Fibroblast of lung (primary cell): ENCODE data around the gene CHMP2A.

ENCODE experiments used
- CTCF ChIP-seq, 2 donors: IDR thresholded peaks in 1 of 2; conservative IDR thresholded peaks in 1 of 2; 1 replicate in 1 of 2; 2 replicates in 1 of 2; pipeline ENCODE4 v1.5.1; 2011 to 2012; ENCODE audit warnings: low read length in 2 of 2, control low read depth in 1 of 2, inconsistent platforms in 1 of 2, low read depth in 1 of 2, mild to moderate bottlenecking in 1 of 2
- EZH2 ChIP-seq: IDR thresholded peaks from 2 replicates; pipeline ENCODE4 v1.5.1; 2012; ENCODE audit warnings: low read length, control low read depth, mild to moderate bottlenecking; ENCODE audit errors: missing control alignments

DNA sequence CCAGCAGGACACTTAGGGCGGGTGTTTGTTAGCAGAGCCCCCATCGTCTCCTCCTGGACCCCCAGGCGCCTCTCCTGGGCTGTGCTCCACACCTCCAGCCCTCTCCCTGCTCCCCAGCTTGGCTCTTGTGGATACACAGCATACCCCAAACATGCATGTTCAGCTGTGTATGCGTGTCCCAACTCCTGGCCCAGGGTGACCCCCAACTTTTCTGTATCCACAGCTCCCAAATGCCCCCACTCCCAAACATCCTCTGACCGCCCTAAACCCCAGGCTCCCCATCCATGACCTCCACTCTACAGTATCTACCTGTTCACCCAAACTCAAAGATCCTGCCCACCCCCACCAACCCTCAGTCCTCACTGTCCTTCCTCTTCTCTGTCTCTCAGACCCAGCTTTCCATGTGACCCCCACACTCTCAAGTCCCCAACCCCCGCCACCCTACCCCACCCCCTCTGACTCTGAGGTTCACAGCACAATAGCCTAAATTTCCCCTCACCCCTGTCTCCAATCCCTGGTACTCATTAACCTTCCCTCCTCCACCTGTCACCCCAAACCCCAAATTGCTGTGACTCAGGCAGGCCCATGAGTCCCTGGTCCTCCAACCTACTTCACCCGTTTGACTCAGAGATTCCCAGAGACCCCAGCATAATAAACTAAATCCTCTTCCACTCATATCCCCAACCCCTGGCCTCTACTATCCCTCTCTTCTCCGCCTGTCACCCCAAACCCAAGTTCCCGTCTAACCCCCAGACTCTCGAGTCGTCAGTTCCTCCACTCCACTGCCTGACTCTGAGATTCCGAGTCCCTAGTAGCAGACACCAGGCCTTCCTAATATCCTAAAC, 2.5 kb upstream of the CHMP2A start:
- no peak for TF ChIP-seq CTCF (conservative IDR thresholded peaks at IDR 0.05 in 1 of 2, IDR thresholded peaks at IDR 0.05 in 1 of 2; ENCODE audit: low read depth in 1 of 2, low read length in 2 of 2)
- no peak for TF ChIP-seq EZH2
